Prostate gland (tissue), 2 donors: ENCODE results near the gene ARRDC1.

Source experiments
- CTCF ChIP-seq, 4 experiments: fragments of 200-600 bp in 2 of 4; fragments of 450-650 bp in 2 of 4; sonication (generic) in 2 of 4; IDR thresholded peaks; 1 replicate in 3 of 4; 2 replicates in 1 of 4; pipeline ENCODE4 v1.5.1; 2016 to 2019; ENCODE audit warnings: antibody characterized with exemption in 4 of 4, mild to moderate bottlenecking in 2 of 4, moderate library complexity in 2 of 4
- POLR2A ChIP-seq: fragments of 450-650 bp; IDR thresholded peaks from one replicate; pipeline ENCODE4 v1.6.1; 2016; ENCODE audit warnings: antibody characterized with exemption, mild to moderate bottlenecking
- POLR2AphosphoS5 ChIP-seq: sonication (generic); formaldehyde crosslinking; IDR thresholded peaks from one replicate; pipeline ENCODE4 v1.6.1; 2017; ENCODE audit warnings: antibody characterized with exemption

GRCh38 chr9:137645211-137645610, 39.7 kb downstream of the ARRDC1 start:
- TF ChIP-seq POLR2AphosphoS5 (no peak), CTCF (IDR thresholded peaks at IDR 0.05) (no peak), POLR2A (no peak)
